Chondrocyte (in vitro differentiated cells): Measurements from ENCODE around the gene ATP2B2. TPM values are rescaled to one million over a fixed set of nuclear protein-coding genes. Genes with fewer than 3 reads are reported as not detected.

Source experiments
- DNase-seq: peaks from one replicate; pipeline ENCODE4 v3.0.0; 2021; ENCODE audit warnings: mixed read lengths, low spot score
- H3K27ac Mint-ChIP-seq: one replicate; pipeline ENCODE4 v1.8.0; 2021; ENCODE audit warnings: mild to moderate bottlenecking, moderate library complexity, mixed read lengths; ENCODE audit not compliant: unreplicated experiment
- H3K27me3 Mint-ChIP-seq: 2 replicates; pipeline ENCODE4 v1.8.0; 2021; ENCODE audit warnings: low read depth, mixed read lengths
- H3K36me3 Mint-ChIP-seq: 2 replicates; pipeline ENCODE4 v1.8.0; 2021; ENCODE audit warnings: low read depth, mixed read lengths
- H3K4me1 Mint-ChIP-seq: 2 replicates; pipeline ENCODE4 v1.8.0; 2021; ENCODE audit warnings: low read depth, mild to moderate bottlenecking, mixed read lengths
- H3K4me3 Mint-ChIP-seq: one replicate; pipeline ENCODE4 v1.8.0; 2021; ENCODE audit warnings: mild to moderate bottlenecking, moderate library complexity, mixed read lengths; ENCODE audit not compliant: unreplicated experiment
- H3K9me3 Mint-ChIP-seq: 2 replicates; pipeline ENCODE4 v1.8.0; 2021; ENCODE audit warnings: low read depth, mixed read lengths
- CTCF ChIP-seq: fragments of 200-600 bp; sonication (generic); IDR thresholded peaks from 2 replicates; pipeline ENCODE4 v1.5.0; 2021; ENCODE audit warnings: antibody characterized with exemption, mild to moderate bottlenecking, moderate library complexity
- long read RNA-seq: library from polyadenylated mRNA; stranded (forward); transcript quantifications from one replicate; pipeline ENCODE4 v2.0.0, GENCODE V29; 2021
- total RNA-seq: library from RNA; stranded (reverse); gene quantifications from 3 replicates; pipeline ENCODE4 v1.2.1, GENCODE V29; 2021

Gene ATP2B2
- total RNA-seq: 0.08 to 0.25 TPM (median 0.24 TPM) in 3 replicates
- long read RNA-seq: 0 reads

- Mint-ChIP-seq H3K4me1 (peaks cover 5% of the 10 kb centered on the region), H3K4me3 (peak within 1 kb of the TSS; percentile 60), H3K36me3 (no peaks in the 10 kb centered on the region), H3K27me3 (peaks cover 20% of the 10 kb centered on the region), H3K9me3 (no peaks in the 10 kb centered on the region), H3K27ac (no peak within 1 kb of the TSS)
- TF ChIP-seq CTCF: no peak
- no peak for DNase-seq
These were observed at the start of gene ATP2B2 for GRCh38 chr3:10505050-10505790. ATP2B2 (minus strand) TSS chr3:10505586; CDS start chr3:10449543, 56,043 bp downstream.

GRCh38 chr3:10554746-10555145 lies 49.4 kb upstream of the ATP2B2 start:
- Mint-ChIP-seq H3K9me3 (no peaks in the 10 kb centered on the region), H3K36me3 (no peaks in the 10 kb centered on the region), H3K4me1 (peaks cover 12% of the 10 kb centered on the region), H3K27me3 (peaks cover 21% of the 10 kb centered on the region), H3K4me3 (no peak overlapping the region), H3K27ac (no peak overlapping the region)
- no peak for TF ChIP-seq CTCF
- no peak for DNase-seq

- no peak for TF ChIP-seq CTCF
- Mint-ChIP-seq H3K36me3 (no peaks in the 10 kb centered on the region), H3K27ac (no peak overlapping the region), H3K27me3 (peaks cover 17% of the 10 kb centered on the region), H3K9me3 (no peaks in the 10 kb centered on the region), H3K4me1 (peaks cover 12% of the 10 kb centered on the region), H3K4me3 (no peak overlapping the region)
- no peak for DNase-seq
These were observed 48.8 kb upstream of the ATP2B2 start for GRCh38 chr3:10554236-10554611.

GRCh38 chr3:10553591-10554235 lies 48.3 kb upstream of the ATP2B2 start:
- Mint-ChIP-seq H3K4me1 (peaks cover 12% of the 10 kb centered on the region), H3K36me3 (no peaks in the 10 kb centered on the region), H3K4me3 (no peak overlapping the region), H3K27me3 (peaks cover 15% of the 10 kb centered on the region), H3K9me3 (no peaks in the 10 kb centered on the region), H3K27ac (no peak overlapping the region)
- no peak for DNase-seq
- no peak for TF ChIP-seq CTCF

GRCh38 chr3:10552631-10552943 lies 47.2 kb upstream of the ATP2B2 start:
- Mint-ChIP-seq H3K27ac (no peak overlapping the region), H3K27me3 (peaks cover 16% of the 10 kb centered on the region), H3K9me3 (no peaks in the 10 kb centered on the region), H3K4me3 (no peak overlapping the region), H3K36me3 (peaks cover 2% of the 10 kb centered on the region), H3K4me1 (peaks cover 12% of the 10 kb centered on the region)
- TF ChIP-seq CTCF: no peak
- no peak for DNase-seq
